H1 (cell line): ENCODE data around the gene ADGRL2. TPM values are rescaled to one million over a fixed set of nuclear protein-coding genes. Genes with fewer than 3 reads are reported as not detected.

Source experiments
- BACH1 ChIP-seq: IDR thresholded peaks from 2 replicates; pipeline ENCODE4 v1.6.1; 2012; ENCODE audit warnings: low read length, improper control_type of control experiment
- SAP30 ChIP-seq: fragments of 300-600 bp; sonication (generic); IDR thresholded peaks from 2 replicates; pipeline ENCODE4 v1.7.1; 2012; ENCODE audit warnings: low read length, moderate library complexity, mild to moderate bottlenecking, inconsistent platforms; ENCODE audit not compliant: insufficient read depth, insufficient replicate concordance
- SIRT6 ChIP-seq: IDR thresholded peaks from one replicate; pipeline ENCODE4 v1.7.1; 2012; ENCODE audit warnings: low read length, inconsistent platforms
- polyA plus RNA-seq, 7 experiments: library from polyadenylated mRNA; depleted of rRNA in 3 of 7; stranded (reverse) in 5 of 7; unstranded in 2 of 7; fragments of >200 nt in 5 of 7; fragments of 200-250 nt in 2 of 7; gene quantifications; 1 replicate in 5 of 7; 2 replicates in 1 of 7; 4 replicates in 1 of 7; pipeline versions ENCODE4 v1.2.1 to v1.2.3, GENCODE V29; 2011 to 2013; ENCODE audit warnings: missing spikeins in 2 of 7, mixed read lengths in 2 of 7
- total RNA-seq: library from RNA; stranded (reverse); fragmentation: NEBNext Ultra II Directional; extraction: Animal tissue kit (Norgen Biotek cat#: 25700); gene quantifications from 2 replicates; pipeline ENCODE4 v1.2.1, GENCODE V29; 2021
- TF ChIP-seq, protein P1 (sequence below): IDR thresholded peaks from 2 replicates; pipeline ENCODE4 v1.6.1; 2011; ENCODE audit warnings: low read length, improper control_type of control experiment
- TF ChIP-seq, protein P2 (sequence below): IDR thresholded peaks from 2 replicates; pipeline ENCODE4 v1.6.1; 2012; ENCODE audit warnings: inconsistent platforms

The ADGRL2 gene
- total and polyA plus RNA-seq, 2 of the 8 experiments (the other 6 are each of a cell fraction or from before 2014, with no cell fraction given) = 113 to 124 TPM

DNA sequence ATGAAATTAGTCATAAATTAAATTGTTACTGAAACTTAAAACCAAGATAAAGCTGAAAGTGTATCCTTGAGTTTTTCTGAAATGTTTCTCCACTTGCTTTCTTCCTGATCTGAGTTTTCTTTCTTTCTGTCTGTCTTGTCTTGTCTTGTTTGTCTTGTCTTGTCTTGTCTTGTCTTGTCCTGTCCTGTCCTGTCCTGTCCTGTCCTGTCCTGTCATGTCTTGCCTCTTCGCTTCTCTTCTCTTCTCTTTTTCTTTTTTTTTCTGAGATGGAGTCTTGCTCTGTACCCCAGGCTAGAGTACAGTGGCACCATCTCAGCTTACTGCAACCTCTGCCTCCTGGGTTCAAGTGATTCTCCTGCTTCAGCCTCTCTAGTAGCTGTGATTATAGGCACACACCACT is 73.7 kb downstream of the ADGRL2 start (continued):
- no peak for TF ChIP-seq SAP30
- TF ChIP-seq BACH1 = no peak
- TF ChIP-seq, protein P1, sequence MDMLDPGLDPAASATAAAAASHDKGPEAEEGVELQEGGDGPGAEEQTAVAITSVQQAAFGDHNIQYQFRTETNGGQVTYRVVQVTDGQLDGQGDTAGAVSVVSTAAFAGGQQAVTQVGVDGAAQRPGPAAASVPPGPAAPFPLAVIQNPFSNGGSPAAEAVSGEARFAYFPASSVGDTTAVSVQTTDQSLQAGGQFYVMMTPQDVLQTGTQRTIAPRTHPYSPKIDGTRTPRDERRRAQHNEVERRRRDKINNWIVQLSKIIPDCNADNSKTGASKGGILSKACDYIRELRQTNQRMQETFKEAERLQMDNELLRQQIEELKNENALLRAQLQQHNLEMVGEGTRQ = no peak
- no peak for TF ChIP-seq SIRT6
- TF ChIP-seq, protein P2, sequence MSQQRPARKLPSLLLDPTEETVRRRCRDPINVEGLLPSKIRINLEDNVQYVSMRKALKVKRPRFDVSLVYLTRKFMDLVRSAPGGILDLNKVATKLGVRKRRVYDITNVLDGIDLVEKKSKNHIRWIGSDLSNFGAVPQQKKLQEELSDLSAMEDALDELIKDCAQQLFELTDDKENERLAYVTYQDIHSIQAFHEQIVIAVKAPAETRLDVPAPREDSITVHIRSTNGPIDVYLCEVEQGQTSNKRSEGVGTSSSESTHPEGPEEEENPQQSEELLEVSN = no peak
- TF ChIP-seq, all 59 proteins: peak for 0
